Embryonic facial prominence (tissue), 1 donor: ENCODE results near the gene CLSTN1.

Experiments
- DNase-seq: peaks from one replicate; pipeline ENCODE4 v3.0.0-alpha.2; 2016; ENCODE audit errors: extremely low spot score

The CLSTN1 gene

GRCh38 chr1:9823943-9824701 is at the start of gene CLSTN1:
Gene CLSTN1 (minus strand): TSS chr1:9823965. CDS start chr1:9823733, 232 bp downstream.
- peak; percentile 65 for DNase-seq

- no peak for DNase-seq
Observed at GRCh38 chr1:9873385-9873784, 49.6 kb upstream of the CLSTN1 start.

GRCh38 chr1:9872430-9873165 is 48.8 kb upstream of the CLSTN1 start:
- DNase-seq = no peak

GRCh38 chr1:9871707-9872425 is 48.1 kb upstream of the CLSTN1 start:
- no peak for DNase-seq

- no peak for DNase-seq
Observed at GRCh38 chr1:9871021-9871420, 47.3 kb upstream of the CLSTN1 start.

GRCh38 chr1:9870572-9870971 is 46.8 kb upstream of the CLSTN1 start:
- no peak for DNase-seq

- no peak for DNase-seq
Observed at GRCh38 chr1:9869831-9870251, 46.1 kb upstream of the CLSTN1 start.

- DNase-seq = no peak
Observed at GRCh38 chr1:9868244-9868590, 44.5 kb upstream of the CLSTN1 start.

GRCh38 chr1:9867408-9868243 is 43.9 kb upstream of the CLSTN1 start:
- DNase-seq = peak; percentile 43

GRCh38 chr1:9866836-9867235 is 43.1 kb upstream of the CLSTN1 start:
- DNase-seq = no peak

GRCh38 chr1:9865724-9866123 is 42.0 kb upstream of the CLSTN1 start:
- no peak for DNase-seq

- no peak for DNase-seq
Observed at GRCh38 chr1:9863371-9863770, 39.6 kb upstream of the CLSTN1 start.

- no peak for DNase-seq
Observed at GRCh38 chr1:9861360-9861759, 37.6 kb upstream of the CLSTN1 start.

GRCh38 chr1:9860887-9861286 is 37.1 kb upstream of the CLSTN1 start:
- DNase-seq = no peak

- DNase-seq = no peak
Observed at GRCh38 chr1:9859281-9860014, 35.7 kb upstream of the CLSTN1 start.

- no peak for DNase-seq
Observed at GRCh38 chr1:9858293-9859035, 34.7 kb upstream of the CLSTN1 start.

- DNase-seq = no peak
Observed at GRCh38 chr1:9855186-9855585, 31.4 kb upstream of the CLSTN1 start.

- DNase-seq = no peak
Observed at GRCh38 chr1:9853249-9853595, 29.5 kb upstream of the CLSTN1 start.

GRCh38 chr1:9852410-9853248 is 28.9 kb upstream of the CLSTN1 start:
- DNase-seq = no peak

- no peak for DNase-seq
Observed at GRCh38 chr1:9852004-9852403, 28.2 kb upstream of the CLSTN1 start.
